NCI-H226 (cell line): ENCODE measurements around the gene CHD5.

ENCODE experiments used
- DNase-seq: peaks from one replicate; pipeline ENCODE4 v3.0.0-alpha.2; 2015

The CHD5 gene

DNA sequence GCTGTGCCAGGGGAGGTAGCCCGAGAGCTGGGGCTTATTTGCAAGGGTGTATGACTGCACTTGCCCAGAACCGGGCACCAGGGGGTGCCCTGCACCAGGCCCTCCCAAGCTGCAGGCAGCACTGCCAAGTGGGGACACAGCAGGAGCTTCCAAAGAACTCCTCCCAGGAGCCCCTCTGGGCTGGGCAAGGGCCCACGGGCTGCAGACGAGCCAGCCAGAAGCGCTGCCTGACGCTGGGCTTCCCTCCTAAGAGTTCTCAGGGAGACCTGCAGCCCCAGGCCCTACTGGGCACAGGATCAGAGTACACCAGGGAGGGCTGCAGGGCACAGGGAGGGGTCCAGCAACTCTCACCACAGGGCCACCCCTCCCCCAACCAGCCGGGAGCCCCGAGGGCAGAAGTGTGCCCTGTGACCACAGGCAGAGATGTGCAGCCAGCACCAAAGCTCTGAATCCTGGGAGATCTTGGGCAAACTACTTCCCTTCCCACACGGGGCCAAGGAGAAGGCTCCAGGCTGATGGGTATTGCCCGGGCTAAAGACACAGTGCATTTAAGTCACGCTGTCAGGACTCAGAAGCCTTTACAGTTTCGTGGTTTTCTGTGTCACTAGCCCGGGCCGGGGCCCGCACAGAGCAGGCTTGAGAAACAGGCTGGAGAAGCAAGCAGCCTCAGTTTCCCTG lies 71.0 kb downstream of the CHD5 start:
- peak; percentile 17 for DNase-seq

DNA sequence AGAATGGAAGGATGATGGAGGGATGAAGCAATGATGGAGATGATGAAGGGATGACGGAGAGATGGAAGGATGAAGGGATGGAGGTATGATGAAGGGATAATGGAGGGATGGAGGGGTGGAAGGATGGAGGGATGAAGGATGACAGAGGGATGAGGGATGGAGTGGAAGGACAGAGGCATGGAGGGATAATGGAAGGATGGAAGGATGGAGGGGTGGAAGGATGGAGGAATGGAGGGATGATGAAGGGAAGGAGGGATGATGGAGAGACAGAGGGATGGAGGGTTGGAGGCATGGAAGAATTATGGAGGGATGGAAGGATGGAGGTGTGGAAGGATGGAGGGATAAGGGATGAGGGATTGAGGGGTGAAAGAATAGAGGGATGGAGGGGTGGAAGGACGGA lies 71.6 kb downstream of the CHD5 start:
- DNase-seq, result no peak

DNA sequence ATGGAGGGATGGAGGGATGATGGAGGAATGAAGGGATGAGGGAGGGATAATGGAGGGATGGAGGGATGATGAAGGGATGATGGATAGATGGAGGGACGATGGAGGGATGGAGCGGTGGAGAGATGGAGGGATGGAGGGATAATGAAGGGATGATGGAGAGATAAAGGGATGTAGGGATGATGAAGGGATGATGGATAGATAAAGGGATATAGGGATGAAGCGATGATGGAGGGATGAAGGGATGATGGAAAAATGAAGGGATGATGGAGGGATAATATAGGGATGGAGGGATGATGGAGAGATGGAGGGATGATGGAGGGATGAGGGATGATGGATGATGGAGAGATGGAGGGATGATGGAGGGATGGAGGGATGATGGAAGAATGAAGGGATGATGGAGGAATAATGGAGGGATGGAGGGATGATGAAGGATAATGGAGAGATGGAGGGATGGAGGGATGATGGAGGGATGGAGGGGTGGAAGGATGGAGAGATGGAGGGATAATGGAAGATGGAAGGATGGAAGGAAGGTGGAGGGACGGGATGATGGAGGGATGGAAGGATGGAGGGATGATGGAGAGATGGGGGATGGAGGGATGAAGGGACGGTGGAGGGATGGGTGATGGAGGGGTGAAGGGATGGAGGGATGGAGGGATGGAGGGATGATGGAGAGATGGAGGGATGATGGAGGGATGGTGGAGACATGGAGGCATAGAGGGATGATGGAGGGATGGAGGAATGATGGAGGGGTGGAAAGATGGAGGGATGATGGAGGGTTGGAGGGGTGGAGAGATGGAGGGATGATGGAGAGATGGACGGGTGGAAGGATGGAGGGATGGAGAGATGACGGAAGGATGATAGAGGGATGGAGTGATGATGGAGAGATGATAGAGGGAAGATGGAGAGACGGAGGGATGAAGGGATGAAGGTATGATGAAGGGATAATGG lies 72.4 kb downstream of the CHD5 start:
- no peak for DNase-seq

DNA sequence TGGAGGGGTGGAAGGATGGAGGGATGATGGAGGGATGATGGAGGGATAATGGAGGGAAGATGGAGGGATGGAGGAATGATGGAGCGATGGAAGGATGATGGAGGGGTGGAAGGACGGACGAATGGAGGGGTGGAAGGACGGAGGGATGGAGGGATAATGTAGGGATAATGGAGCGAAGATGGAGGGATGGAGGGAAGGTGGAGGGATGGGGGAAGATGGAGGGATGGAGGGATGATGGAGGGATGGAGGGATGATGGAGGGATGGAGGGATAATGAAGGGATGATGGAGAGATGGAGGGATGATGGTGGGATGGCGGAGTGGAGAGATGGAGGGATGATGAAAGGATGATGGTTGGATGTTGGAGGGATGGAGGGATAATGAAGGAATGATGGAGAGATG lies 73.1 kb downstream of the CHD5 start:
- no peak for DNase-seq

GRCh38 chr1:6106321-6106731 lies 73.8 kb downstream of the CHD5 start:
- DNase-seq, result no peak

DNA sequence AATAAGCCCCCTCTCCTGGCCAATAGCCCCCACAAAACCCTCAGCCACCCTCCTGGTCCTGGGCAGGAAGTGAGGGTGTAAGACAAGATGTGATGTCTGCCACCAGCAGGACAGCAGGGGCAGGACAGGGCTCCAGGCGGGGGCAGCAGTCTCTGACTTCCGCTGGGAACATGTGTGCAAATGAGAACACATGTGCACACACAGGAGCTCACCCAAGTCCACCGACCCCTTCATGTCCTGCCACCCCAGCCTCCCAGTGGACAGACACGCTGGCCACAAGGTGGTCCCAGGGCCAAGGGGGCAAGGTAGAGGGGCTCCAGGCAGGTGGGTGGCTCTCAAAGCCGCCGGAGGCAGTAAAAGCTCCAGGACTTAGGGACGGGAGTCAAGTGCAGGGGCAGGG lies 74.4 kb downstream of the CHD5 start:
- no peak for DNase-seq

- DNase-seq, result no peak
Observed at GRCh38 chr1:6105218-6105679, 74.9 kb downstream of the CHD5 start.

GRCh38 chr1:6104631-6105030 lies 75.5 kb downstream of the CHD5 start:
- DNase-seq, result no peak

DNA sequence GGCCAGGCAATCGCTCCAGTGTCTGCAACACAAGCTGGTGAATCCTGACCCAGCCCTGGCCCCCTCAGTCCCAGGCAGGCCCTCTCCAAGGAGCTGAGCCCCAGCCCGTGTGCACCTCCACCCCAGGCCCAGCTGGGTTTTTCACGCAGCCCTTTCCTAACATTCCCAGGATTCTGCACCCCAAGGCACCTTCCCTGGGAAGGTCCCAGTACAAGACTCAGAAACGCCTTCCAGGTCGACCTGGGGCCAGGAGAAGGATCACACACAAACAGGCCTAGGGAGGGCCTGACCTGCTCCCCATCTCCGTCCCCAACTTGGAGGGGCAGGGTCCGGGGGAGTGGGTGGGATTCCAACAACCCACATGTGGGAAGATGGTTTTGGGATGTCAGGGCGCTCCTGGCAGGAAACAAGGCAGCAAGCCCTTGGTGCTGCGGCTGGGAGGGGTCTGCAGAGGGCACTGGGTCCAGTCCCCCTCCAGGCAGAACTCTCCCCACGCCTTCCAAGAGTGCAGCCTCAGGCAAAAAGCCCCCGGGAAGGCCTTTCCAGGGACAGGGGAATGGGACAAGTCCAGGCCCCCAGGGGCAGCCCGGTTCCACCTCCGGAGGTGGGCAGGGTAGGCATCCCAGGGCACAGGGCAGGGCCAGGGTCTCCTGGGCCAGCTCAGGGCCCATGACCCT lies 76.1 kb downstream of the CHD5 start:
- no peak for DNase-seq

DNA sequence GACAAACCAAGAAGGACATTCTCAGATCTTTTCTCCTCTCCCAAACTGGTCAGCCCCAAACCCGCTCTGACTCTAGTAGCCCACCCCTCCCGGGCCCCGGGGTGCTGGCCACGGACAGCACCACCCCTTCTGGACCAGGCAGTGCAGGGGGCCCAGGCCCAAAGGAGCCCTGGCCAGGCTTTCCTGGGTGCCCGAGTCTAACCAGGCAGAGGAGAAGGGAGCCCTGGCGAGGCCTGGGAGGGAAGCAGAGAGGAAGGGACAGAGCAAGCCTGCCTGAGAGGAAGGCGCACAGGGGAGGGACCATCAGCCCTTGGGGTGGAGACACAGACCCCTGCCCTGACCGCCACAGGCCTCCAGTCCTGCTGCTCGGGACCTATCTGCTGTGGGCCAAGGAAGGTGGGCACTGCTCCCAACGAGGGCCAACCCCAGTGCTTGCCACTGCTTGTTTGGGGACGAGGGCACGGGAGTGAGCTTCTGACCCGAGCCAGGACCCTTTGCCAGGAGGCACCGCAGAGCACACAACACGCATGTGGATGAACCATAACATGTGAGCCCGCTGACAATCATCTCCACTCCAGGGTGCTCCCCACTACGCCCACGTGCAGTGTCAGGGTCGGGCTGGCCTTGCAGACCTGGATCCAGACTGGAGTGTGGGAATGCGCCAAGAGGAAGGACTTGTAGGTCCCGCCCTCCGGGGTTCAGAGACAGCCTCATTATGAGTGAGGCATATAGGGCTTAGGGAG lies 76.8 kb downstream of the CHD5 start:
- DNase-seq, result no peak

GRCh38 chr1:6102532-6102845 lies 77.6 kb downstream of the CHD5 start:
- no peak for DNase-seq

DNA sequence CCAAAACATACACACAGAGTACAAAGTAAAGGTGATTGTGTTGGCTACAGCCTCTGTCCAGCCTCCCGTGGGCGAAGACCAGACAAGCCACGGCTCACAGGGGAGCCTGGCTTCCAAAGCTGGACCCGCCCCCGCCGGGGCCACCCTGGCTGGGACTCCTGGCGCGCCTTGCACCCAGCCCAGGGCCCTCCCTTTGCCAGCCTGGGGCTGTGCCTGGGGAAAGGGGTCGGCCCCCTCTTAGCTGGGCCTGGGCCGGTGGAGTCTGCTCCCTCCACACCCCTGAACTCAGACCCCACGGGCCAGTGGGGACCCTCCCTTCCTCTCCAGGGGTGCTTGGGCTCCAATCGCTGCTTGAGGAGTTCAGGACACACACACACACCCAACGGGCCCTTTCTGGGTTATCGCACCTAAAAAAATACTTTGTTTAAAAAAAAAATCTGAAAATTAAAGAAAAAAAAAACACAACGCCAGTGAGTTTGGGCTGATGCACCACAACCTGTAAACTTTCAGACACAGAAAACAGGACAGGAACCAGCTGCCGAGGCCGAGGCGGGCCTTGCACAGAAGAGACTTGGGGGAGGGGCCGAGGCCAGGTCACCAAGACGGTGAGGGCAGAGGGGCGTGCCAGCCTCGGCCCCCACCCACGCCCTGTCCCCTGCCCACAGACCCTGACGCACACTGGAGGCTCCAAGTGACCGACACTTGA lies 78.1 kb downstream of the CHD5 start:
- DNase-seq, result no peak

- DNase-seq, result no peak
Observed at GRCh38 chr1:6100861-6101783, 79.0 kb downstream of the CHD5 start.

GRCh38 chr1:6099787-6100765 lies 80.0 kb downstream of the CHD5 start:
- DNase-seq, result no peak

- no peak for DNase-seq
Observed at GRCh38 chr1:6099297-6099696, 80.8 kb downstream of the CHD5 start.

DNA sequence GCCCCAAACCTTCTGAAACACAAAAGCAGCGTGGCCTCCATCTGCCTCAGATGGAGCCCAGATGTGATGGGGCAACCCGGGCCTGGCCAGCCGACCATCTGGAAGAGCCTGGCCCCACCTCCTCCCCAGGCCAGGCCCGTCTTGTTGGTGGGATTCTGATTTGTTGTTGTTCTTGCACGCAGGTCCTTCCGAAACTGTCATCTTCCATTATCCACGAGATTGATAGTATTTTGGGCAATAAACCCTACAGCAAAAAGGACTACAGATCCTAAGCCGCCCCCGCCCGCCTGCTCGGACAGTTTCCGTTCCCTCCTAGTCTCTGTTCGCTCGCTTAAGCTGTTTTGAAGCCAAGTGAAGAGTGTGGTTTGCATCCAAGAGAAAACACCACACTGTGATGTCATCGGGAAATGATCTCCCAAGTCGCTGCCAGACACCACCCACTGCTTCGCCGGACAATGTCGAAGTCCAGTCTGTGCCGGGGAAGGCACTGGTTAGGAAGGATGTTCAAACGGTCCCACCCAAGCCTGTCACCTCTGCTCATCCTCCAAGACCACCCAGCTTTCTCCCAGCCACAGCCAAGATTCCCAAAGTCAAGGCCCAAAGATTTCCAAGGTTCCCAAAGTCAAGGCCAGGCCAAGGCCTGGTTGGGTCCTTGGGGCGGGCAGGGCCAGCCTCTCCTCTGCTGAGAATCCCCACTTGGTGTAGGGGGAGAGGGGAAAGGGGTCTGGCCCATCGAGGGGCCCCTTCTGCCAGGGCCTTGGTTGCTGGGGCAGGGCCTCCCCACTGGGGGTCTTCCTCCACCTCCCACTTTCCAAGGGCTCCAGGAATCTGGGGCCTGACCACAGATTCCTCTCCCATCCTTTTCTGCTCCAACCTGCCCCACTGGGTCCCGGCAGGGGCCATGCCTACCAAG lies 81.6 kb downstream of the CHD5 start:
- no peak for DNase-seq

DNA sequence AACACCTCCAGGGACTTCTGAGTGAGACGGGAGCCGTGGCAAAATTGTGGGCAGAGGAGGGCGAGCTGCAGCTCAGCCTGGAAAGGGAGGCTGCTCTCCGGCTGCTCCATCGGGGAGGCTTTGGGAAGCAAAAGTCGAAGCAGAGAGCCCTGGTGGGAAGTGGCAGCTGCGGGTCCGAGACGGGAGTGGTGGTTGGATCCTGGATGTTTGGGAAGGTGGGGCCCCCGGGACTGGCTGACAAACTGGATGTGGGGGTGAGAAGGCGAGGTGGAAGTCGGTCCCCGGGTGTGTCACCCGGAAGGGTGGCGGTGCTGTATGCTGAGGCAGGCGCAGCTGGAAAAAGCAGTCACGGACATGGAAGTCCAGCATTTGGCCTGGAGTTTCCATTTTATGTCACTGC lies 82.3 kb downstream of the CHD5 start:
- DNase-seq, result no peak

DNA sequence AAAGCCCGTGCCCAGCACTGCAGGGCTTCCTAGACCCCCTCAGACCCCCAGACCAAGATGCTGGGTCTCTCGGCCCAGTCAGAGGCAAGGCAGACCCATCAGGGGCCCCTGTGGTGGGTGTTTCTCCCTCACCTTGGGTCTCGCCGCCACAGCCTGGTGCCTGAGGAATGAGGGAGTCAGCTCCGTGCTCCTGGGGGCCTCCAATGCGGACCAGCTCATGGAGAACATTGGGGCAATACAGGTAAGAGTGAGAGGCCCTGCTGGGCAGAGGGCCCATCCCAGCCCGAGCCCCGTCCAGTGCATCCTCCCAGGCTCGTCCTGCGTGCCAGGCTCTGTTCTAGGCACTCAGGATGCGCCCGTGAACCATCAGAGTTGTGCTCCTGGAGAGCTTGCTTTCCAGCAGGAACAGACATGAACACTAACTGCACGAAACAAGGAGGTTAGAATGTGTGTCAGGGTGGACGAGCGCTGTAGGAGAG lies 83.0 kb downstream of the CHD5 start:
- no peak for DNase-seq
